Prostate gland (tissue), 2 donors: Measurements from ENCODE around the gene KIN. TPM values are rescaled to one million over a fixed set of nuclear protein-coding genes. Genes with fewer than 3 reads are reported as not detected.
"Not testable (repeated sequence)": the region's sequence is repeated elsewhere in the genome, so short reads cannot be mapped to it uniquely, and the experiment has no call there.

Experiments used
- DNase-seq: peaks from one replicate; pipeline ENCODE4 v3.0.0-alpha.2; 2019; ENCODE audit warnings: low spot score
- H3K27ac ChIP-seq, 2 donors: fragments of 200-600 bp; sonication (generic); 2 replicates each; pipeline ENCODE4 v1.5.1; 2017 to 2019
- H3K27me3 ChIP-seq: fragments of 200-600 bp; sonication (generic); replicated peaks from 2 replicates; pipeline ENCODE4 v1.5.1; 2019; ENCODE audit not compliant: insufficient read depth
- H3K36me3 ChIP-seq, 2 donors: fragments of 200-600 bp; sonication (generic); 1 replicate in 1 of 2; 2 replicates in 1 of 2; pipeline versions ENCODE4 v1.5.1 to v1.8.1; 2017 to 2019
- H3K4me1 ChIP-seq: fragments of 200-600 bp; sonication (generic); replicated peaks from 2 replicates; pipeline ENCODE4 v1.5.1; 2019
- H3K4me3 ChIP-seq, 2 donors: fragments of 200-600 bp; sonication (generic); 2 replicates each; pipeline ENCODE4 v1.5.1; 2017 to 2019
- H3K9me3 ChIP-seq: fragments of 200-600 bp; sonication (generic); 2 replicates; pipeline ENCODE4 v1.5.1; 2017
- CTCF ChIP-seq, 4 experiments: fragments of 200-600 bp in 2 of 4; fragments of 450-650 bp in 2 of 4; sonication (generic) in 2 of 4; IDR thresholded peaks; 1 replicate in 3 of 4; 2 replicates in 1 of 4; pipeline ENCODE4 v1.5.1; 2016 to 2019; ENCODE audit warnings: antibody characterized with exemption in 4 of 4, mild to moderate bottlenecking in 2 of 4, moderate library complexity in 2 of 4
- POLR2A ChIP-seq: fragments of 450-650 bp; IDR thresholded peaks from one replicate; pipeline ENCODE4 v1.6.1; 2016; ENCODE audit warnings: antibody characterized with exemption, mild to moderate bottlenecking
- POLR2AphosphoS5 ChIP-seq: sonication (generic); formaldehyde crosslinking; IDR thresholded peaks from one replicate; pipeline ENCODE4 v1.6.1; 2017; ENCODE audit warnings: antibody characterized with exemption
- WGBS: methylation state at CpG from one replicate; pipeline ENCODE4 v1.1.5; 2018; 5-methylcytosine and 5-hydroxymethylcytosine counted together
- intact Hi-C: fragments of 100-400 bp; cut with DNase I; formaldehyde crosslinking; loops from one replicate; pipeline ENCODE4 v1.14.2; 2022
- total RNA-seq, 2 donors: library from RNA; depleted of rRNA; stranded (reverse); fragments of >200 nt; gene quantifications; one replicate each; pipeline ENCODE4 v1.1.0, GENCODE V29; 2016

KIN gene
- total RNA-seq, 2 donors from 2014 or later, result 7.0 to 11.1 TPM

DNA sequence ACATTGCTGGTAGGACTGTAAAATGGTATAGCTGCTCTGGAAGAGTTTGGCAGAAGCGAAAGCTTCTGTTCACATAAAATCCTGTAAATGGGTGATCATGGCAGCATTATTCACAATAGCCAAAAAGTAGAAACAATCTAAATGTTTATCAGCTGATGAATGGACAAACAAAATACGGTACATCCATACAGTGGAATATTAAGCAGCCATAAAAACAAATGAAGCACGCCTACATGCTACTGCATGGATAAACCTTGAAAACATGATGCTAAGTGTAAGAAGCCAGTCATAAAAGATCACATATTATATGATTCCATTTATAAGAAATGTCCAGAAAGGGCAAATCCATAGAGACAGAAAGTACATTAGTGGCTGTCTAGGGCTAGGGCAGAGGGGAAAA is 32.7 kb downstream of the KIN start:
- Histone ChIP-seq H3K4me1 (no peaks in the 10 kb centered on the region), H3K27me3 (no peaks in the 10 kb centered on the region), H3K4me3 (no peak overlapping the region), H3K27ac (no peak overlapping the region), H3K9me3 (no peaks in the 10 kb centered on the region), H3K36me3 (peaks cover 0 to 4% of the 10 kb centered on the region in 2 donors)
- no peak for DNase-seq
- 94% methylated on average over 3 of the region's 3 CpGs for WGBS
- intact Hi-C loops, result no loop called here
- no peak for TF ChIP-seq POLR2A
- TF ChIP-seq CTCF (IDR thresholded peaks at IDR 0.05), result no peak
- no peak for TF ChIP-seq POLR2AphosphoS5

DNA sequence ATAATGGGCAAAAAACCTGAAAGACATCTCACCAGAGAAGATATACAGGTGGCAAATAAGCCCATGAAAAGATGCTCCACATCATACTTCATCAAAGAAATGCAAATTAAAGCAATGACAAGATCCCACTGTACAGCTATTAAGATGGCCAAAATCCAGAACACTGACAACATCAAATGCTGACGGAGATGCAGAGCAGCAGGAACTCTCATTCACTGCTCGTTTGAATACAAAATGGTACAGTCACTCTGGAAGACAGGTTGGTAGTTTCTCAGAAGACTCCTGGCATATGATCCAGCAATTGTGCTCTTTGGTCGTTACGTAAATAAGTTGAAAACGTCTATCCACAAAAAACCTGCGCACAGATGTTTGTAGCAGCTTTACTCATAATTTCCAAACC is 35.5 kb downstream of the KIN start:
- intact Hi-C loops, result no loop called here
- TF ChIP-seq POLR2AphosphoS5, result no peak
- TF ChIP-seq CTCF (IDR thresholded peaks at IDR 0.05), result no peak
- TF ChIP-seq POLR2A, result no peak

DNA sequence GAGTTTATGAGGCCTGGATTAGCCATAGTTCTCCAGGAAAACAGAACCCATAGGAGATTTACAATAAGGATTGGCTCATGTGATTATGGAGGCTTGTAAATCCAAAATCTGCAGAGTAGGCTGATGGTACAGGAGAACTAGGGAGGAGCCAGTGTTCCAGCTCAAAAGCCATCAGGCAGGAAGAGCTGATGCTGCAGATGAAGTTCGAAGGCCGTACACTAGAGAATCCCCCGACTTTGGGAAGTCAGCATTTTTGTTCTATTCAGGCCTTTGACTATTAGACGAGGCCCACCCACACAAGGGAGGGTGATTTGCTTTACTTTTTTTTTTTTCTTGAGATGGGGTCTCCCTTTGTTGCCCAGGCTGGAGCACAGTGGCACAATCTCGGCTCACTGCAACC is 37.6 kb downstream of the KIN start:
- peaks cover 0 to 4% of the 10 kb centered on the region in 2 donors for H3K36me3 ChIP-seq
- H3K27me3 ChIP-seq, result no peaks in the 10 kb centered on the region
- no peak overlapping the region for H3K4me3 ChIP-seq
- no peaks in the 10 kb centered on the region for H3K9me3 ChIP-seq
- intact Hi-C loops, result no loop called here
- H3K4me1 ChIP-seq, result no peaks in the 10 kb centered on the region
- 89% methylated on average over 5 of the region's 5 CpGs for WGBS
- H3K27ac ChIP-seq, result no peak overlapping the region
- no peak for TF ChIP-seq POLR2A
- no peak for TF ChIP-seq POLR2AphosphoS5
- TF ChIP-seq CTCF (IDR thresholded peaks at IDR 0.05), result no peak
- no peak for DNase-seq

More for the DNA sequence above, 35.5 kb downstream of the KIN start:
- Histone ChIP-seq H3K9me3 (no peaks in the 10 kb centered on the region), H3K4me1 (no peaks in the 10 kb centered on the region), H3K4me3 (no peak overlapping the region), H3K27me3 (no peaks in the 10 kb centered on the region), H3K36me3 (peaks cover 0 to 4% of the 10 kb centered on the region in 2 donors), H3K27ac (no peak overlapping the region)
- no peak for DNase-seq
- WGBS, result 94% methylated on average over 6 of the region's 6 CpGs

DNA sequence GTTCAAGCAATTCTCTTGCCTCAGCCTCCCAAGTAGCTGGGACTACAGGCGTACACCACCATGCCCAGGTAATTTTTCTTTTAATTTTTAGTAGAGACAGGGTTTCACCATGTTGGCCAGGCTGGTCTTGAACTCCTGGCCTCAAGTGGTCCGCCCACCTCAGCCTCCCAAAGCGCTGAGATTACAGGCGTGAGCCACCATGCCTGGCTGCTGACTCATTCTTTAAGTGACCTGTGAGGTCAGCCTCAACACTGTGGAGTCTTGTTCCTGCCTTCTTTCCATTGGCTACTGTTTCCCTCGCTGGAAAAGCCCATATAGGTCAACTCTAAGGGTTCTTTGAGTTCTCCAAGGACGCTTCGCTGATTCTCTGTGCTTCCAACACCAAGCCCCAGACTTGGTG is 39.2 kb downstream of the KIN start:
- H3K4me3 ChIP-seq, H3K27me3 ChIP-seq, intact Hi-C loops, H3K36me3 ChIP-seq, H3K4me1 ChIP-seq, H3K27ac ChIP-seq, H3K9me3 ChIP-seq, DNase-seq: not testable (repeated sequence)
- 95% methylated on average over 7 of the region's 7 CpGs for WGBS

- Histone ChIP-seq H3K4me3 (no peak overlapping the region), H3K36me3 (no peaks in the 10 kb centered on the region), H3K9me3 (no peaks in the 10 kb centered on the region), H3K27ac (no peak overlapping the region), H3K27me3 (no peaks in the 10 kb centered on the region), H3K4me1 (no peaks in the 10 kb centered on the region)
- no peak for DNase-seq
- TF ChIP-seq POLR2AphosphoS5 (no peak), POLR2A (no peak), CTCF (IDR thresholded peaks at IDR 0.05) (no peak)
- WGBS, result 85% methylated on average over 8 of the region's 8 CpGs
- intact Hi-C loops, result no loop called here
These were observed 43.5 kb downstream of the KIN start for GRCh38 chr10:7744307-7744706.
